Measurements from ENCODE around the gene SLC26A9.
"Not testable (repeated sequence)": the region's sequence is repeated elsewhere in the genome, so short reads cannot be mapped to it uniquely, and the experiment has no call there.

Gene SLC26A9

GRCh38 chr1:205889706-205890105 lies 53.5 kb downstream of the SLC26A9 start:
- not testable (repeated sequence) for DNase-seq (ENCODE audit: low read depth)

GRCh38 chr1:205889006-205889405 lies 54.2 kb downstream of the SLC26A9 start:
- DNase-seq (ENCODE audit: low read depth) = not testable (repeated sequence)

- no peak for DNase-seq (ENCODE audit: low read depth)
Observed at GRCh38 chr1:205883792-205884191, 59.5 kb downstream of the SLC26A9 start.

- no peak for DNase-seq (ENCODE audit: low read depth)
Observed at GRCh38 chr1:205880923-205881322, 62.3 kb downstream of the SLC26A9 start.

GRCh38 chr1:205879974-205880373 lies 63.3 kb downstream of the SLC26A9 start:
- no peak for DNase-seq (ENCODE audit: low read depth)

GRCh38 chr1:205878026-205878425 lies 65.2 kb downstream of the SLC26A9 start:
- no peak for DNase-seq (ENCODE audit: low read depth)

- DNase-seq (ENCODE audit: low read depth) = not testable (repeated sequence)
Observed at GRCh38 chr1:205873148-205873547, 70.1 kb downstream of the SLC26A9 start.

GRCh38 chr1:205870236-205870635 lies 73.0 kb downstream of the SLC26A9 start:
- DNase-seq (ENCODE audit: low read depth) = no peak
